Activated naive CD4-positive, alpha-beta T cell treated with anti-CD3 and anti-CD28 coated beads, Interleukin-2, amount 10 ng/mL, durations not matched to agents 7 days and 5 days (primary cell): Measurements from ENCODE around the gene HMGCL.

Source experiments
- CTCF ChIA-PET: fragments of 350-600 bp; sonication (Branson Sonifier 250); formaldehyde crosslinking; loops from one replicate; lab custom pipeline; 2021; ENCODE audit warnings: antibody characterized with exemption; lab: Charles Lee
- DNase-seq: peaks from one replicate; pipeline ENCODE4 v3.0.0-alpha.2; 2020
- H3K27ac Mint-ChIP-seq: one replicate; pipeline ENCODE4 v1.8.0; 2021; ENCODE audit warnings: mild to moderate bottlenecking, moderate library complexity, mixed read lengths
- H3K27me3 Mint-ChIP-seq: one replicate; pipeline ENCODE4 v1.8.0; 2021; ENCODE audit warnings: mild to moderate bottlenecking, mixed read lengths
- H3K36me3 Mint-ChIP-seq: one replicate; pipeline ENCODE4 v1.8.0; 2021; ENCODE audit warnings: mixed read lengths
- H3K4me1 Mint-ChIP-seq: one replicate; pipeline ENCODE4 v1.8.0; 2021; ENCODE audit warnings: mixed read lengths
- H3K4me3 Mint-ChIP-seq: one replicate; pipeline ENCODE4 v1.8.0; 2021; ENCODE audit warnings: mild to moderate bottlenecking, moderate library complexity, mixed read lengths
- H3K9me3 Mint-ChIP-seq: one replicate; pipeline ENCODE4 v1.8.0; 2021; ENCODE audit warnings: mixed read lengths

Gene HMGCL

DNA sequence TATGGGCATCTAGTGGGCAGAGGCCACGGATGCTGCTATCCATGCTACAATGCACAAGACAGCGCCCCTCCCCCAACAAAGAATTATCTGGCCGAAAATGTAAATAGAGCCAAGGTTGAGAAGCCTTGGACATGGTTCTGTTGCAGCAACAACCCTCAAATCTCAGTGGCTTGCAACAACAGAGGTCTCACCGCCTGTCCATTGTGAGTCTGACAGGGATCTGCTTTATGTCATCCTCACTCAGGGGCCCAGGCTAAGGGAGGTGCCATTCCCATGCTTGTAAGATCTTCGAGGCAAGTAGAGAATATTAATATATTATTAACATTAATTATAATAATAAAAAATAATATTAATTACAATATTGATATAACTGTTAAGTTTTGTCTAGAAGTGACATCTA, 56.5 kb downstream of the HMGCL start:
- H3K9me3 Mint-ChIP-seq: no peaks in the 10 kb centered on the region
- no peak overlapping the region for H3K4me3 Mint-ChIP-seq
- no peak overlapping the region for H3K27ac Mint-ChIP-seq
- peaks cover 8% of the 10 kb centered on the region for H3K36me3 Mint-ChIP-seq
- DNase-seq: no peak
- peaks cover 2% of the 10 kb centered on the region for H3K4me1 Mint-ChIP-seq
- no peaks in the 10 kb centered on the region for H3K27me3 Mint-ChIP-seq
- CTCF ChIA-PET: no interaction called here

DNA sequence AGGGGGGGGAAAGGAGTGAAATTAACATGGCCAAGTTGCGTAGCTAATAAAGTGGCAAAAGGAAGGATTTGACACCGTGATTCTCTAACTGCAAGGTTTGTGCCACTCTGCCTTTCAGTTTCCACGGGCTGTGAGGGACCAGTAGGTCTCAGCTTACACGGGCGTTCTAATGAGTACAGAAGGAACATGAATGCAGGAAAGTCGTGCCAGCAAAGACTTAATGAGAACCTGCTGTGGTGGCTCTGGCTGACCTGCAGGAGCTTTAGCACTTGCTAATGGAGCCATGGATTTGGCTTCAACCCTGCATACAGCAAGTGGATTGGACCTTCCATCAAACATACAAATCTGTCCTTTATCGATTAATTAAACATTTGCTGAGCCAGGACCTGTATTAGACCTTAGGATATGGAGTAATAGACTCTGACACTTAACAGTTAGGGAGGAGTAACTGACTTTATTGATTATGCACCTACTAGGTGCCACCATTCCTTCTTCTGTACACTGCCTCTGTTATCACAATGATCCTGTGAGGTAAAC, 62.1 kb downstream of the HMGCL start:
- Mint-ChIP-seq H3K27me3 (no peaks in the 10 kb centered on the region), H3K4me3 (no peak overlapping the region), H3K36me3 (peaks cover 37% of the 10 kb centered on the region), H3K4me1 (no peaks in the 10 kb centered on the region), H3K9me3 (no peaks in the 10 kb centered on the region), H3K27ac (no peak overlapping the region)
- CTCF ChIA-PET: interaction anchor here (1.0 kb wide), 1 partner anchor 9 kb away, joined by 4 read pairs; no protein-coding TSS in a partner anchor
- DNase-seq: no peak

DNA sequence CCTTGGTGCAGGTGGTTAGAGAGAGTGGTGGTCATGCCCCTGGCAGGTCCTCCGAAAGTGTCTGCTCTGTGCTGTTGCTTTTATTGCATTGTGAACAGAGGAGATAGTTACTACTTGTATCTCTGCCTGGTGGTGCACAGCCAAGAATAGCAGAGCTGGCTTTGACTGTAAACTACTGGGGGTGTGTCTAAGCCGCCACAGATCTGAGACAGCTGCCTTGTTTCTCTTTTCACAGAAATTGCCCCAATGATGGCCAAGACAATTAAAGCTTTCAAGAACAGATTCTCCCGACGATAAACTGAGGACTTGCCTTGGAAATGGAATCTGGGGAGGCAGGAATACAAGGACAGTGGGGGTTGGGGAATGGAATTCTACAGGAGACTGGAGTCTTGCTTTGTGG, 66.0 kb downstream of the HMGCL start:
- Mint-ChIP-seq H3K36me3 (peaks cover 55% of the 10 kb centered on the region), H3K4me3 (no peak overlapping the region), H3K27me3 (no peaks in the 10 kb centered on the region), H3K4me1 (no peaks in the 10 kb centered on the region), H3K27ac (no peak overlapping the region), H3K9me3 (no peaks in the 10 kb centered on the region)
- CTCF ChIA-PET: no interaction called here
- no peak for DNase-seq

DNA sequence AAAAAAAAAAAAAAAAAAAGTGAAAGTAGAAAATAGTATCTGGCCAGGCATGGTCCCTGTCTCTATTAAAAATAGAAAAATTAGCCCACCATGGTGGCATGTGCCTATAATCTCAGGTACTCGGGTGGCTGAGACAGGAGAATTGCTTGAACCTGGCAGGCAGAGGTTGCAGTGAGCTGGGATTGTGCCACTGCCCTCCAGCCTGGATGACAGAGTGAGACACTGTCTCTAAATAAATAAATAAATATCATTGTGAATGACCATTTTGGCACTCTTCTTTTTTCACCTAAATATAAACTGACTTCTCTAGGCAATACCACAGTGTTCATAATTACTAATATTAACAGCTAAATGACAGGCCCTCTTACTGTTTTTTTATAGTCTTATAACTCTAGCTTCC, 67.4 kb downstream of the HMGCL start:
- Mint-ChIP-seq H3K9me3 (no peaks in the 10 kb centered on the region), H3K27ac (no peak overlapping the region), H3K4me1 (no peaks in the 10 kb centered on the region), H3K36me3 (peaks cover 60% of the 10 kb centered on the region), H3K4me3 (no peak overlapping the region), H3K27me3 (no peaks in the 10 kb centered on the region)
- DNase-seq: no peak
- CTCF ChIA-PET: no interaction called here

DNA sequence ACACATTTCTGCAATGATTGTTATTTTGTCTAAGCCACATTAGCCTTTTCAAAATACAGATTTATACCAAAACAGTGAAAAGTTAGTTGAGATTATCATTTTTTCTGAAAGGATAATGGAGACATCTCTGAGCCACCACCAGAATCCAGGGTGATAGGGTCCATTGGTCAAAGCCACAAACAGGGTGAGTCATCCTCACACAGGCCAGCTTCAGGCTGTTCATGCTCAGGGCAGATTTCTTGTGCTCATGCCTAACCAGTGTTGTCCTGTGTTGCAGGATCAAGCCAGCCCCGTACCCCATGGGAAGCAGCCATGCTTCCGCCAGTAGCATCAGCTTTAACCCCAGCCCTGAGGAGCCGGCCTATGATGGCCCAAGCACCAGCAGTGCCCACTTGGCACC, 68.6 kb downstream of the HMGCL start:
- H3K9me3 Mint-ChIP-seq: no peaks in the 10 kb centered on the region
- peaks cover 63% of the 10 kb centered on the region for H3K36me3 Mint-ChIP-seq
- no peak overlapping the region for H3K4me3 Mint-ChIP-seq
- H3K27ac Mint-ChIP-seq: no peak overlapping the region
- no peaks in the 10 kb centered on the region for H3K4me1 Mint-ChIP-seq
- CTCF ChIA-PET: no interaction called here
- H3K27me3 Mint-ChIP-seq: no peaks in the 10 kb centered on the region
- DNase-seq: no peak

DNA sequence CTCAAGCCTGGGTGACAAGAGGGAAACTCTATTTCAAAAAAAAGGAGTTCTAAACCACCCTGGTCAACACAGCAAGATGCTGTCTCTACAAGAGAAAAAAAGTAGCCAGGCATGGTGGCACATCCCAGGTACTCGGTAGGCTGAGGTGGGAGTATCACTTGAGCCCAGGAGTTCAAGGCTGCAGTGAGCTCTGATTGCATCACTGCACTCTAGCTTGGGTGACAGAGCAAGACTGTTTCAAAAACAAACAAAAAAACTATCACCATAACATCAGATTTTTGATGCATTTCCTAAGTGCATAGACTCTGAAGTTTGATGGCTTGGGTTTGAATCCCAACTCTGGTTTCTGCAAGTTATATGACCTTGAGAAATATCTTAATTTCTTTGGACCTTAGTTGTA, 72.3 kb downstream of the HMGCL start:
- DNase-seq: no peak
- Mint-ChIP-seq H3K27ac (no peak overlapping the region), H3K4me1 (peaks cover 8% of the 10 kb centered on the region), H3K36me3 (peaks cover 52% of the 10 kb centered on the region), H3K4me3 (no peak overlapping the region), H3K27me3 (no peaks in the 10 kb centered on the region), H3K9me3 (no peaks in the 10 kb centered on the region)
- CTCF ChIA-PET: interaction anchor here (2.1 to 2.2 kb wide), 2 partner anchors 19 to 115 kb away, joined by 8 read pairs; no protein-coding TSS in a partner anchor
